ENCODE data around the gene PSMC3. TPM values are rescaled to one million over a fixed set of nuclear protein-coding genes. Genes with fewer than 3 reads are reported as not detected.

PSMC3 gene
- total RNA-seq, 2 experiments from 2014 or later = 111 to 112 TPM

DNA sequence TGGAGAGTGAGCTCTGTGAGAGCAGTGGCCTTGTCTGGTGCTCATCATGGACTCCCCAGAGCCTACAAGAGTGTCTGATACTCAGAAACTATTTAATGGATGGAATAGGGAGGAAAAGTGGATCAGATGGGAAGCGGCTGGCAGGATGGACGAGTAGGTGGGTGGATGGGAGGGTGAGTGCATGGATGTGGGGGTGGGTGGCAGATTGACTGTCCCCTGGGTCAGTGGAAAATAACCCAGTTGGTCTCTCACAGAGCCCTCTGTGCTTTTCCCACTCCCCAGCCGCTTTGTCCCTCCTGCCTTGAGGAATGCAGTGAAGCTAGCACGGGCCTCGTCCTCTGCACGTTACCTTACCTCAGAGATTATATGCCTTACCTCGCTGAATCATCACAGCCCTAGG is 53.8 kb downstream of the PSMC3 start:
- POLR2A ChIA-PET = interaction anchor here (0.9 to 3.2 kb wide), 2 partner anchors 22 to 54 kb away, joined by 3 to 13 read pairs; partner anchors contain the start of gene PSMC3
- peaks cover 2% of the 10 kb centered on the region for H3K4me1 Mint-ChIP-seq
- no peak for DNase-seq
- no peaks in the 10 kb centered on the region for H3K27me3 Mint-ChIP-seq
- H3K9me3 Mint-ChIP-seq = no peaks in the 10 kb centered on the region
- H3K4me3 Mint-ChIP-seq = no peak overlapping the region
- H3K36me3 Mint-ChIP-seq (ENCODE audit: low read depth) = no peaks in the 10 kb centered on the region
- CTCF ChIA-PET = interaction anchor here (0.6 to 5.7 kb wide), 11 partner anchors 21 to 269 kb away, joined by 3 to 98 read pairs (median 4); no protein-coding TSS in a partner anchor
- no peak overlapping the region for H3K27ac Mint-ChIP-seq

DNA sequence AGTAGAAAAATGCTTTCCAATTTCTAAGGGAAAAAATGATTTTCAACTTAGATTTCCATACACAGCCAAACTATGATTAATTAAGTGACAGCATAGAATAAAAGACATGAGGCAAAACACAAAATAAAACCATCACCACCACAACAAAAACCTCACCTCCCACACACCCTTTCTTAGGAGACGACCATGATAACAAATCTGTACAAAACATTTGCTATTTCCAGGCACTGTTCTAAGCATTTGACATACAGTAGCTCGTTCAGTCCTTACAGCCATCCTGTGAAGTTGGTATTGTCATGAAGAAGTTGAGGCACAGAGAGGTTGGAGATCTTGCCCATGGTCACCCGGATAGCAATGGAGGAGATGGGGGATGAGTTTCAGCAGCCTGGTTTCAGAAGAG is 56.6 kb downstream of the PSMC3 start:
- POLR2A ChIA-PET = no interaction called here
- CTCF ChIA-PET = interaction anchor here (0.9 to 5.7 kb wide), 2 partner anchors 9 to 42 kb away, joined by 3 to 98 read pairs; partner anchors contain the start of gene SPI1

More for the DNA sequence above, 56.6 kb downstream of the PSMC3 start:
- Mint-ChIP-seq H3K4me3 (no peak overlapping the region), H3K27ac (no peak overlapping the region), H3K4me1 (peaks cover 6% of the 10 kb centered on the region), H3K9me3 (no peaks in the 10 kb centered on the region), H3K36me3 (ENCODE audit: low read depth) (no peaks in the 10 kb centered on the region), H3K27me3 (peaks cover 7% of the 10 kb centered on the region)
- DNase-seq = no peak

Other genes starting within 250 kb of the PSMC3 start
- 10 to 100 TPM; 82.0 to 85.7 TPM for gene ARFGAP2, start 249.6 kb downstream of the PSMC3 start, total RNA-seq
- 1 to 10 TPM in 1 of 2 experiments, under 1 TPM in 1; 0.91 to 1.2 TPM for gene PACSIN3, start 240.0 kb downstream of the PSMC3 start, total RNA-seq
- gene DDB2, start 211.5 kb downstream of the PSMC3 start, total RNA-seq = 100 to 1,000 TPM; 159 to 163 TPM
- 10 to 100 TPM; 26.6 to 27.1 TPM for gene ACP2, start 177.6 kb downstream of the PSMC3 start, total RNA-seq
- gene NR1H3, start 168.4 kb downstream of the PSMC3 start, total RNA-seq = 10 to 100 TPM; 10.5 to 13.9 TPM
- 100 to 1,000 TPM in 1 of 2 experiments, 10 to 100 TPM in 1; 99.4 to 107 TPM for gene MADD, start 156.3 kb downstream of the PSMC3 start, total RNA-seq
- gene MYBPC3, start 73.7 kb downstream of the PSMC3 start, total RNA-seq = not detected
- not detected for gene SPI1, start 47.9 kb downstream of the PSMC3 start, total RNA-seq
- gene SLC39A13, start 17.8 kb downstream of the PSMC3 start, total RNA-seq = 10 to 100 TPM; 23.6 to 24.2 TPM
- gene RAPSN, start 22.7 kb upstream of the PSMC3 start, total RNA-seq = under 1 TPM; 0.30 to 0.65 TPM
- 100 to 1,000 TPM; 104 to 105 TPM for gene CELF1, start 126.7 kb upstream of the PSMC3 start, total RNA-seq
- gene PTPMT1, start 139.2 kb upstream of the PSMC3 start, total RNA-seq = 10 to 100 TPM; 42.3 to 45.2 TPM
- gene KBTBD4, start 152.5 kb upstream of the PSMC3 start, total RNA-seq = 10 to 100 TPM; 18.1 to 18.2 TPM
- gene NDUFS3, start 152.6 kb upstream of the PSMC3 start, total RNA-seq = 10 to 100 TPM; 95.6 to 99.9 TPM
- gene FAM180B, start 160.2 kb upstream of the PSMC3 start, total RNA-seq = under 1 TPM in 1 of 2 experiments, not detected in 1; 0.15 TPM
- gene C1QTNF4, start 168.0 kb upstream of the PSMC3 start, total RNA-seq = under 1 TPM; 0.25 to 0.68 TPM
- gene MTCH2, start 216.1 kb upstream of the PSMC3 start, total RNA-seq = 10 to 100 TPM; 87.8 to 91.7 TPM

Data from activated CD4-positive, alpha-beta memory T cell treated with anti-CD3 and anti-CD28 coated beads, Interleukin-2, amount 10 ng/mL, durations not matched to agents 7 days and 5 days (primary cell).